HG02678 (cell line): ENCODE measurements around the gene GNAL.
A peak's percentile ranks its signal among the peaks of the same experiment; 100 is the strongest.
"Not testable (repeated sequence)": the region's sequence is repeated elsewhere in the genome, so short reads cannot be mapped to it uniquely, and the experiment has no call there.

Experiments used
- ATAC-seq: cut with Tn5 transposase; IDR thresholded peaks from one replicate; pipeline ENCODE4 v1.9.1; 2021; ENCODE audit warnings: mild to moderate bottlenecking, moderate library complexity; ENCODE audit not compliant: unreplicated experiment

GNAL gene

DNA sequence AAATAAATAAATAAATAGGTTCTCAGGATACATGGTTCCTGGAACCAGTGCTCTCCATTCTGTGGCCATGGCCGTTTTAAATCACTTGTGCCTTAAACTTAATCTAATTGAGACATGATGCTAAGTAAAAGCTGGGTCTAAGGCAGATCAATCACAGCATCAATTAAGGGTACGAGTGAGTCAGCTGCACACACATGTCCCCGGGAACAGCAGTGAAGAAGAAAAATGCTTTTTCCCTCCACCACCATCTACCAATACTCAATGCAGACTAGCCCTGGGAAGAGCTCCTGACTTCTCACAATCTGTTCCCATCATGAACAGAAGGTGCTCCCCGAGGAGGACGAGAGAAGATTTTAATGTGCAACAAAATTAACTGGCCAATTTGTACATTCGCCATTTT, 155.4 kb downstream of the GNAL start:
- ATAC-seq: no peak

DNA sequence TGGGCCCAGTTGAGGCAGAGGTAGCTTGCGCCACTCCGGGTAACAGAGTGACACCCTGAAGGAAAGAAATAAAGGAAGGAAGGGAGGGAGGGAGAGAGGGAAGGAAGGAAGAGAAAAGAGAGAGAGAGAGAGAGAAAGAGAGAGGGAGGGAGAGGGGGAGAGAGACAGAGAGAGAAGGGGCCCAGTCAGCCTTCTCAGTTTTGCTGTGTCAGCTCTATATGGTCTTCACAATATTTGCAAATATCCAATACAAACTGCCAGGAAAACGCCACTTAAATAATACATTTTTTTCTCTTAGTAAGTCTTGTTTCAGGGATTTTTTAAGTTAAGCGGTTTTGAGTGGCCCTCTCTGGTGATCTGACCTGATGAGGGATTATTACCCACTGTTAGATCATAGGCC, 156.6 kb downstream of the GNAL start:
- no peak for ATAC-seq

DNA sequence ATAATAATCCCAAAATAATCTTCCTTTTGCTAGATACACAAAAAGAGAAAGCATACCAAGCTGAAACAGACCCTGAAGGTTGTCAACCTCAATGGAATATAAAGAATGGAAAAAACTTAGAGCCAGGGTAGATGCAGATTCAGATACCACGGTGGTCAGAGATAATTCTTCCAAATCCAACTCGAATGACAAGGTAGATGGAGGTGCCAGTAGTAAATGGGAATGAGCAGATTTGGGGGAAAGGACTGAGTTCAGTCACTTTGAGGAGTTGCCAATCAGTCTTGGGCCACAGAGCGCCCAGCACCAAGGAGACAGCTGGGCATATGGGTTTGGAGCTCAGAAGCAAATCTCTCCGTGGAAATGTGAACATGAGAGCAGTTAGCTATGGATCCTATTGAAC, 158.7 kb downstream of the GNAL start:
- ATAC-seq: no peak

DNA sequence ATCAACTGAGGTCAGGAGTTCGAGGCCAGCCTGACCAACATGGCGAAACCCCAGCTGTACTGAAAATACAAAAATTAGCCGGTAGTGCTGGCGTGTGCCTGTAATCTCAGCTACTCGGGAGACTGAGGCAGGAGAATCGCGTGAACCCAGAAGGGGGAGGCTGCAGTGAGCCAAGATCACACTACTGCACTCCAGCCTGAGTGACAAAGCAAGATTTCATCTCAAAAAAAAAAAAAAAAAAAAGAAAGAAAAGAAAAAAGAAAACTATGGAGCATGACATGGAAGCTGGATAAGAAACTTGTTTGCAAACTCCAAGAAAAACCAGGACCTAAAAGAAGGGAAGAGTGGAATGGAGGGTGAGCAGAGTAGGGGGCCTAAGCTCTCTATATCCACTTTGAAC, 160.2 kb downstream of the GNAL start:
- no peak for ATAC-seq

DNA sequence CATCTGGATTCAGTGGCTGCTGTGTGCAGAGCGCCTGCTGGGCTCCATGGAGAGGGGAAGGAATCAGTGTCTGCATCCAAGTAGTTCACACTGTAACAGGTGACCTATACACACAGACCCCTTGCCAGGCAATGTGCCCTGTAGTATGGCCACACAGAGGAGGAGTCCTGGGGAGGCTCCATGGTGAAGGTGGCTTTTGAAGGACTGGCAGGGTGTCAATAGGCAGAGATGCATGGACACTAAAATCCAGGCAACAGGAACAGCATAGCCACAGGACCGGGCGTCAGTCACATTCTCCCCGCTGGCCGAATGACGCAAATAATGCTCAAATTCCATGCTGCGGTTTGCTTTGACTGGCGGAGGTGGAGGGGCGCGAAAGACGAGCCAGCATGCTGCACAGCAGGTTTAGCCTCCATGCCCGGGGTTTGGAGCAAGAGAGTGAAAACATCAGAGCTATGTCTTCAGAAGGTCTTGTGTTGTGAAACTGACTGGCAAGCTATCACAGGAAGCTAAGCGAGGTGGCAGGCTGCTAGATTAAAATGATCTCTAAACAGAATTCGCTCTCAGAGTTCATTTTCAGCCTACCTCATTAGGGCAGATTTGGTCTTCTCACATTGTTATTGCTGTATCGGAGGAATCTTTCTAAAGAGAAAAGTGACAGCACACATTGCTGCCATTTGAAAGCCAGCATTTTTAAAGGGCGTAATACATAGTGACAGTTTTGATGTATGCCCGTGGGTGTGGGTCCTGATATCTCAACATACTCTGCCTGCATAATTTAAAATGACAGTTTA, 161.0 kb downstream of the GNAL start:
- no peak for ATAC-seq

DNA sequence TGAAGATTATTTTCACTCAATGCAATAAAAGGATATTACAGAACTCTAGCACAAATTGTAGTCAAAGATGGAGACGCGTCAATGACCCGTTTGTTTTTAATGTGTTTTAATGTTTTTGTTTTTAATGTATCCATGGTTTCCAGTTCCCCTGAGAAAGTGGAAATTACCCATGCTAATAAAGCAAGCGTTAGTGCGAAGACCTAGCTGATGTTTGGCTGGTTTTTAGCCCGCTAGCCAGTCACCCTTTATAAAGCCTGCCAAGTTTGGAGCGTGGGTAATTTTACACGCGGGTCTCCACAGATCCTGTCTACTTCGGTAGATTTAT, 161.7 kb downstream of the GNAL start:
- ATAC-seq: peak; percentile 25

DNA sequence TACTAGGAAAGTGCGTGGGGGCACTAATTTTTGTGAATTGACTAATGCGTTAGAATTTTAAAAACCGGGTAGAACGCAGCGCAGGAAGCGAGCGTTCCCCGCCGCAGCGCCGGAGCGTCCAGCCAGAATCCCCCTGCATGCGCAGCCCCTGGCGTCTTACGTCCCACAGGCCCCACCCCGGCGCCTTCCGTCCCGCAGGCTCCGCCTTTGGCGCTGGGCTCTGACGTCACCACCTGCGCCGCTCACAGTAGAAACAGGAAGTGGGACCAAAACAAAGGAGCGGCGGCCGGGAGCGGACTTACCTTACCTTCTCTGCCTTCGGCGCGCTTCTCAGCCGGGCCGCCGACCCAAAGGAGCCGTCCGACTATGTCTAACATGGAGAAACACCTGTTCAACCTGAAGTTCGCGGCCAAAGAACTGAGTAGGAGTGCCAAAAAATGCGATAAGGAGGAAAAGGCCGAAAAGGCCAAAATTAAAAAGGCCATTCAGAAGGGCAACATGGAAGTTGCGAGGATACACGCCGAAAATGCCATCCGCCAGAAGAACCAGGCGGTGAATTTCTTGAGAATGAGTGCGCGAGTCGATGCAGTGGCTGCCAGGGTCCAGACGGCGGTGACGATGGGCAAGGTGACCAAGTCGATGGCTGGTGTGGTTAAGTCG, 162.2 kb downstream of the GNAL start, which contains the start of gene CHMP1B:
CHMP1B (plus strand) TSS at position 268 of the 660 bp plus-strand sequence; CDS start at position 367, 99 bp downstream.
- ATAC-seq: peak; percentile 97

DNA sequence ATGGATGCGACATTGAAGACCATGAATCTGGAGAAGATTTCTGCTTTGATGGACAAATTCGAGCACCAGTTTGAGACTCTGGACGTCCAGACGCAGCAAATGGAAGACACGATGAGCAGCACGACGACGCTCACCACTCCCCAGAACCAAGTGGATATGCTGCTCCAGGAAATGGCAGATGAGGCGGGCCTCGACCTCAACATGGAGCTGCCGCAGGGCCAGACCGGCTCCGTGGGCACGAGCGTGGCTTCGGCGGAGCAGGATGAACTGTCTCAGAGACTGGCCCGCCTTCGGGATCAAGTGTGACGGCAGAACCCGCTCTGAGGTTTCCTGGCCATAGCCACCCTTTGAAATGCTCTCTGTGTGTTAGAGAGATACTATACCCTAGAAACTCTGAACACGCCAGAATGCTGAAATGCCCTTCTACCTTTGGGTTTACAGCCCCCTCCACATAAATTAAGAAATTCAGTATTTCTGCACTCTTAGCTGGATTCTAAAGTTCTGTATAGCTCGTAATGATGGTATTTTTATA, 162.8 kb downstream of the GNAL start:
- no peak for ATAC-seq

DNA sequence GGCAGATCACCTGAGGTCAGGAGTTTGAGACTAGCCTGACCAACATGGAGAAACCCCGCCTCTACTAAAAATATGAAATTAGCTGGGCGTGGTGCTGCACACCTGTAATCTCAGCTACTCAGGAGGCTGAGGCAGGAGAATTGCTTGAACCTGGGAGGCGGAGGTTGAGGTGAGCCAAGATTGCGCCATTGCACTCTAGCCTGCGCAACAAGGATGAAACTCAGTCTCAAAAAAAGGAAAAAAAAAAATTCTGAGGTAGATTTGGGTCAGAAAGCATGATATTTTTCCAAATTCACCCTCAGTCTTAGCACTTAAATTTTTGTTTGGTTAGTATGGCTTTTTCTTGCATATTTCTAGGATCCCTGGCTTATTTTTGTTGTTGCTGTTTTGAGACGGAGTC, 165.5 kb downstream of the GNAL start:
- not testable (repeated sequence) for ATAC-seq

DNA sequence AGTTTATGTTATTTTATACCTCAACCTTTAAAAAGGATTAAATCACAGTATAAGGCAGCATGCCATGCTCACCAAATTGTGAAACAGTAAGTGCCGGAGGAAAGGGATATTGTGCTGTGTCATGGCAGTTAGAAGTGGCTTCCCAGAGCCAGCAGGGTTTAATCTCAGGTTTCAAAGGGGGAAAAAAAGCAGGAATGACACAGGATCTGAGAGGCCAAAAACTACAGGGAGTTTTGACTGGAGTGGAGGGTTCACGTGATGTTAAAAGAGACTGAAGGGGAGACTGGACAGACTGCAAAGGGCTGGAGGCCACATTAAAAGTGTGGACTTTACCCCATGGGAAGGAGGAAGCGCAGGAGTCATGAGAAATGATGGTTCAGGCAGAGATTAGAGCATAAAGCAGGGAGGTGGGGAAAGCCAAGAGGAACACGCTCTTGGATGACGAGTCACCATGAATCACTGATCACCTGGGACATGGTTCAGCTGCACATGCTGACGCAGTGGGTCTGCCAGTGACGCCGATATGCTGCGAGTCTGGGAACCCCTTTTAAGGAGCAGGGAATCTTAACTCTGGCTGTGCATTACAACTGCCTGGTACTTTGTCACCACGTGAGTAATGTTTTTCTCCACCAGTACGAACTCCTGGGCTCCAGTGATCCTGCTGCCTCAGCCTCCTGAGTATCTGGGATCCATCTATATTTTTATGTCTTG, 168.3 kb downstream of the GNAL start:
- no peak for ATAC-seq

DNA sequence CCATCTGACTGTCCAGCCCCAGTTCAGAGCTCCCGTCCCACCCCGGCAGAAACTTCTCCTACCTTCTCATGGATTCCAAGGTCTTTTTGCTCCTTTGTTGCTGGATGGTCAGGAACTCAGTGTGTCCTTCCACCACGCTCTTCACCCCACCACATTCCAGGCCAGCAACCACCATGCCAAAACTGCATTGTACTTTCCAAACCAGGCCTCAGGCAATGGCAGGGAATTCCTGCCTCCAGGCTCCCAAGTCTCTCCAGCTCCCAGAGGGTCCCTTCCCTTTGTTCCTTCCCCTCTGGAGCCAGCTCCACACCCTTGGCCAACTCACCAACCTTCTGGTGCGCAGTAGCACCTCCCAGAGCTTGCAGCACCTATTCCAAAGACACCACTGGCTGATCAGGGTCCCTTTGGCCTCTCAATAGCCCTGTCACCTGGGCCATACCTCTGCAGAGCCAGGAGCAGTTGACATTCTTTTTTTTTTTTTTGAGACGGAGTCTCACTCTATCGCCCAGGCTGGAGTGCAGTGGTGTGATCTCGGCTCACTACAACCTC, 170.3 kb downstream of the GNAL start:
- no peak for ATAC-seq

DNA sequence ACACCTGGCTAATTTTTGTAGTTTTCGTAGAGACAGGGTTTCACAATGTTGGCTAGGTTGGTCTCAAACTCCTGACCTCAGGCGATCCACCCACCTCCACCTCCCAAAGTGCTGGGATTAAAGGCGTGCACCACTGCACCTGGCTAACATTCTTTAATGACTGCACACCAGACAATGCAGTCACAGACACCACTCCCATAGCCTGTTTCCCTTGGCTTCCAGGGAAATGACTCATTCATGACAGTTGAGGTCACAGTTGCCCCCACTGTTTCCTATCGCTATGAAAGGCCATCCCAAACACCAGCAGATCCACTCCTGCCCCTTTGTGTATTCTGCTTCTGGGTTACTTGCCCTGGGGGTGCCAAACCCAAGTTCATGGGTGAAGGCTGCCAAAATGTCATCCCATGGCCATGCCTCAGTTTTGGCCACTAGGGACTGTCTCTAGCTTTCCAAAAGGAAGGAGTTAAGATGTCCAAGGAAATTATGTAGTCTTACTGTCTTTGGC, 170.9 kb downstream of the GNAL start:
- ATAC-seq: no peak

DNA sequence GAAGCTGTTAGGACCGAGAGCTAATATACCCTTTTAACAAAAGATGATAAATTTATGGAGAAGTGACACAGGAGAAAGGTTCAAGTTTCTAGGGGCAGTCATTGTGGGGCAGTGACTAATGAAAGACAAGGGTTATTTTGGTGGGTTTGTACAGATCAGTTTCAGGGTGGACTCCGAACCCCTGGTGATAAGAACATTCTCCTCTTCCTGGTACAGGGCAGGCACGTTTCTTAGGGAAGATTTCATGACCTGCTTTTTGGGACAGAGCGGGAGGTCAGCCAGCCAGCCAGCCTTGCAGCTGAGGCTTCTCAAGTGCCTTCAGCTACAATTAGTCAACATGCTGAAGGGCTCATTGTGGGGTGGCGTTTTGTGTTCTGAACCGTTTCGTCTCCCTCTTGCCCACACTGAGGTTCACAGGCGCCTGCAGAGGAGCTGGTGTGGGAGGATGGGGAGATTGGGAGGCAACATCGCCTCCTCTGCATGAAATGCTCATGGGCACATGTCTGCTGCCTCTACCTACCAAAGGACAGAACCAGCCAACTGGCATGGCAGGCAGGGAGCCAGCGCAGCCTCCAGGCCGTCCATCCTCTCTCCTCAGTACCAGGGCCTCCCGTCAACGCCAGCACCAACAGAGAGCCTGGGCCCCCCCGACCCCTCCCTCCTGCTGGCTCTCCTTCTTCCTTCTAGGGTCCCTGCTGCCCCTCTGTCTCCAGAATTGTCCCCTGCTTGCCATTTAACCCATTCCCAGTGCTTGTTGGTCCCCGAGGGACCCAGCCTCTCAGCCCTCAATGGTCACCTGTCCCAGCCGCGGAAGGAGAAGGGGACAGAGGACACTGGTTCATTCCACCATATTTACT, 171.8 kb downstream of the GNAL start:
- no peak for ATAC-seq

DNA sequence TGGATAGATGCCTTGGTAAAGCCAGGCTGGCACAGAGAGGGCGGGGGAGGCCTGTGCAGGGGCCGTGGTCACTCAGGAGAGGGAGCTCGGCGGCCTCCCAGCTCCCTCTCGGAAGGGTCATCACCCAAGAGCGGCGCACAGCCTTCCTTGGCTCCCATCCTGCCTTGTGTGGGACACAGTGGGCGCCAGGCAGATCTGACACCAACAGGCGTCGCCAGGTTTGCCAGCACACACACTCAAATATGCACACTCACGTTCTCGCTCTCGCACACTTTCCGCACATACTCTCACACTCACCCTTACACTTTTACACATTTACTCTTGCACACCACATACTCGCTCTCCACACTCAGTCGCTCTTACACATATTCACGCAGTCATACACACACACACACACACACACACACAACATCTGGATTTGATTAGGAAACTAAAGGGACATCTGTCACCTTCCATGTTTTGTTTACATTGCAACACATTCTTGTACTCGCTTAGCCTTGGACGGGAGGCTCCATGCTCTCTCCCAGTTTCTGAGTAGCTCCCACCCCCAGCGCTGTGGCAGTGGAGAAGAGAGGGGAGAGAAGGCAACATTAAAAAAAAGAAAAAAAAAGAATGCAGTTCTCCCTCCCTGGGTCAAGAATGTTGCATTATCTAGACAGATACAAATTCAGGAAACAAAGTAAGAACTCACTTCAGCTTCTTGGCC, 172.7 kb downstream of the GNAL start:
- no peak for ATAC-seq

DNA sequence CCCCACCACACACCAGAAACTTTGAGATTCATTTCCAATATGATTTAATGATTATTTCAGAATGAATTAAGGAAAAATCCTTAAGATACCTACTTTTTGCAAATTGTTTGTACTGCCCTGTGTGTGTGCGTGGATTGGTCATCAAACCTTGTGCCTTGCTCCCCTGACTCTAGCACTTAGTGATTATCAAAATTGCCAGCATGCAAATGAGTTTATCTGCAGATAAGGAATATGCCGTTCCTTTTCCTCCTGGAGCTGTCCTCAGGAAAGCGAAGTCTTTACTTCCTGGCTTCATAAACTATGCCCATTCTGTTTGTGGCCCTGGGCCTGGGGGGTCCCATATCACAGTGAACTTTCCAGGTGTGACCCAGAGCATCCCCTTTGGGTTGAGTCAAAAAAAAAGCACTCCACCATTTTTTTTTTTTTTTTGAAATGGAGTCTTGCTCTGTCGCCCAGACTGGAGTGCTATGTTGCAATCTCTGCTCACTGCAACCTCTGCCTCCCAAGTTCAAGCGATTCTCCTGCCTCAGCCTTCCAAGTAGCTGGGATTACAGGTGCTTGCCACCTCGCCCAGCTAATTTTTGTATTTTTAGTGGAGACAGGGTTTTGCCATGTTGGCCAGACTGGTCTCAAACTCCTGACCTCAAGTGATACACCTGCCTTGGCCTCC, 173.5 kb downstream of the GNAL start:
- no peak for ATAC-seq

DNA sequence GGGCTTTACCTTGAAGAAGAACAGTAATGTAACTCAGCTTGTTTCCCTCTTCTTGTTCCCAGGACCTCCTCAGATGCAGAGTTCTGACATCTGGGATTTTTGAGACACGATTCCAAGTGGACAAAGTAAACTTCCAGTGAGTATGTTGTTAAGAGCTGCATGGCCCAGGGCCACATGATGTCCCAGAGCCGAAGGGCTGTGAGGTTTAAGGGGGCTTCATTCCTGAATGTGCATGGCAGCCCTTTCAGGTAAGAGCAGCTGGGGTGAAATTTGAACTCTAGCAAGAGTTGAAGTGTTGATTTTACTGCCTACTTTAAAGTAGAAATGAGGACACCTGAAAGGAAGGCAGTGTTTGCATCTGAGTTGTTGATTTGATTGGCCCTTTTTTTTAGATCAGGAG, 175.4 kb downstream of the GNAL start:
- ATAC-seq: no peak

DNA sequence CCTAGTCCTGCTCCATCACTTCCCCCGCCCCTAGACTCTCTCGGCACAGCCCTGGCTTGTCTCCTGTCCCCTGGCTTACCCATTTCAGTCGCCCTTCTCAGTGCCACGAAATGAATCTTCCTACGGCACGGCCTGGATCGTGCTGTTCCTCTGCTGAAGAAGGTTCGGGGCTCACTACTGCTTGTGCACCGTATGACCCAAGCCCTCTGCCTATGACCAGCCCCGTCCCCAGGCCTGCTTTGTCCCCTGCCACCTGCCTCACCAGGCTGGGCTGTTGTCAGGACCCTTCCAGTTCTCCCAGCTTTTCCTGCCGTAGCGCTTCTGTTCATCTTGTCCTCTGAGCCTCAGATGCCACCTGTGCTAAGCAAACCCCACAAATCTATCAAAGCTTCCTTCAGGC, 176.0 kb downstream of the GNAL start:
- no peak for ATAC-seq

DNA sequence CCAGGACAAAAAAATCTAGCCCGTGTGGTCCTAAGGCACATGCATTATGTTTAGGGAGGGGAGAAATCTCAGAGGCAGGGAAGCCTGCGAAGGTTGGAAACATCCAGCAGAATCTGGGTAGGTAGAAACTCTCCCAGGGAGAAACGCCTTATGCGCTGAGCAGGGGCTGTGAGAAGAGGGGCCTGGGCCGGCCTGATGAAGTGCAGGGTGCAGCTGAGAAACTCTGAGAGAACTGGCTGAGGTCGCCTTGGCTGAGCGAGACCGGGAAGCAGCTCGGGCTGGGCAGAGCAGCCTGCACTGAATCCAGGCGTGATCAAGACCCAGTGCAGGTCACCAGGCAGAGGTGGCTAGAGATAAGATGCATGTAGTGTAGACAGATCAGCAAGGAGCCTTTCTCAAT, 177.3 kb downstream of the GNAL start:
- ATAC-seq: no peak

DNA sequence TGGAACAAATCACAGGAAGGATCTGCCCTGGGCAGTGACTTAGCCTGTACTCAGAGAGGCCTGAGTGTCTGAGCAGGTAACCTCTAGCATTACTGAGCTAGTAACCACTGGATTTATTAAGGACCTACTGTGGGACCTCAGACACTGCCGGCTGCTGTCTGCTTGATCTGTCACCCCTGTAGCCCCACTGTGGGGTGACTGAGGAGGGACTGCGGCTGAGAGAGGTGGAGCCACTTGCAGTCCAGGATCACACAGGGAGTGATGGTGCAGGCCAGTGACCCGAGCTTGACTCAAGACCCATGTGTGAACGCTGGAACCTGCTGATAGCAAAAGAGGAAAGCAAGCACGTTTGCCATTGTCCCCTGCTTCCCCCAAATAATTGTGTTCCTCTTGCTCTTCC, 177.7 kb downstream of the GNAL start:
- ATAC-seq: no peak
